OCI-LY3 (cell line): ENCODE data around the gene UMPS.

Experiments used
- CTCF ChIP-seq: fragments of 200-600, 300-600 bp; sonication (generic); IDR thresholded peaks from 2 replicates; pipeline ENCODE4 v1.5.1; 2014; ENCODE audit warnings: antibody characterized with exemption, low read length, low read depth
- EZH2phosphoT487 ChIP-seq: fragments of 200-600 bp; shearing (Covaris generic); IDR thresholded peaks from 2 replicates; pipeline ENCODE4 v1.6.1; 2018; ENCODE audit warnings: antibody characterized with exemption, mixed run types, low read depth

- TF ChIP-seq CTCF: no peak
- TF ChIP-seq EZH2phosphoT487: no peak
These were observed 32.4 kb downstream of the UMPS start for GRCh38 chr3:124762661-124763011.
